Measurements from ENCODE around the gene ARL2BP.

Gene ARL2BP

GRCh38 chr16:57279780-57280638 is 35.0 kb downstream of the ARL2BP start:
- no peak for DNase-seq (ENCODE audit: extremely low spot score)
- ChIA-PET CTCF (interaction anchor here (0.8 to 2.0 kb wide), 7 partner anchors 9 to 138 kb away, joined by 3 to 7 read pairs (median 5); no protein-coding TSS in a partner anchor), POLR2A (interaction anchor here (0.7 kb wide), 1 partner anchor 17 kb away, joined by 4 read pairs; no protein-coding TSS in a partner anchor)
- TF ChIP-seq, protein P1, sequence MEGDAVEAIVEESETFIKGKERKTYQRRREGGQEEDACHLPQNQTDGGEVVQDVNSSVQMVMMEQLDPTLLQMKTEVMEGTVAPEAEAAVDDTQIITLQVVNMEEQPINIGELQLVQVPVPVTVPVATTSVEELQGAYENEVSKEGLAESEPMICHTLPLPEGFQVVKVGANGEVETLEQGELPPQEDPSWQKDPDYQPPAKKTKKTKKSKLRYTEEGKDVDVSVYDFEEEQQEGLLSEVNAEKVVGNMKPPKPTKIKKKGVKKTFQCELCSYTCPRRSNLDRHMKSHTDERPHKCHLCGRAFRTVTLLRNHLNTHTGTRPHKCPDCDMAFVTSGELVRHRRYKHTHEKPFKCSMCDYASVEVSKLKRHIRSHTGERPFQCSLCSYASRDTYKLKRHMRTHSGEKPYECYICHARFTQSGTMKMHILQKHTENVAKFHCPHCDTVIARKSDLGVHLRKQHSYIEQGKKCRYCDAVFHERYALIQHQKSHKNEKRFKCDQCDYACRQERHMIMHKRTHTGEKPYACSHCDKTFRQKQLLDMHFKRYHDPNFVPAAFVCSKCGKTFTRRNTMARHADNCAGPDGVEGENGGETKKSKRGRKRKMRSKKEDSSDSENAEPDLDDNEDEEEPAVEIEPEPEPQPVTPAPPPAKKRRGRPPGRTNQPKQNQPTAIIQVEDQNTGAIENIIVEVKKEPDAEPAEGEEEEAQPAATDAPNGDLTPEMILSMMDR (IDR thresholded peaks at IDR 0.05; ENCODE audit: control extremely low read depth, extremely low read depth, low read depth, missing control alignments) = no peak

- CTCF ChIA-PET = interaction anchor here (0.9 to 2.0 kb wide), 3 partner anchors 20 to 137 kb away, joined by 3 to 7 read pairs (median 4); no protein-coding TSS in a partner anchor
- POLR2A ChIA-PET = no interaction called here
- no peak for DNase-seq (ENCODE audit: extremely low spot score)
- TF ChIP-seq, protein P1 (IDR thresholded peaks at IDR 0.05; ENCODE audit: control extremely low read depth, extremely low read depth, low read depth, missing control alignments) = no peak
Observed at GRCh38 chr16:57281791-57282190, 36.7 kb downstream of the ARL2BP start.

GRCh38 chr16:57282510-57283213 is 37.6 kb downstream of the ARL2BP start:
- DNase-seq (ENCODE audit: extremely low spot score) = no peak
- ChIA-PET POLR2A (no interaction called here), CTCF (interaction anchor here (0.9 to 1.6 kb wide), 3 partner anchors 19 to 134 kb away, joined by 3 to 5 read pairs (median 3); no protein-coding TSS in a partner anchor)
- TF ChIP-seq, protein P1 (IDR thresholded peaks at IDR 0.05; ENCODE audit: control extremely low read depth, extremely low read depth, low read depth, missing control alignments) = no peak

DNA sequence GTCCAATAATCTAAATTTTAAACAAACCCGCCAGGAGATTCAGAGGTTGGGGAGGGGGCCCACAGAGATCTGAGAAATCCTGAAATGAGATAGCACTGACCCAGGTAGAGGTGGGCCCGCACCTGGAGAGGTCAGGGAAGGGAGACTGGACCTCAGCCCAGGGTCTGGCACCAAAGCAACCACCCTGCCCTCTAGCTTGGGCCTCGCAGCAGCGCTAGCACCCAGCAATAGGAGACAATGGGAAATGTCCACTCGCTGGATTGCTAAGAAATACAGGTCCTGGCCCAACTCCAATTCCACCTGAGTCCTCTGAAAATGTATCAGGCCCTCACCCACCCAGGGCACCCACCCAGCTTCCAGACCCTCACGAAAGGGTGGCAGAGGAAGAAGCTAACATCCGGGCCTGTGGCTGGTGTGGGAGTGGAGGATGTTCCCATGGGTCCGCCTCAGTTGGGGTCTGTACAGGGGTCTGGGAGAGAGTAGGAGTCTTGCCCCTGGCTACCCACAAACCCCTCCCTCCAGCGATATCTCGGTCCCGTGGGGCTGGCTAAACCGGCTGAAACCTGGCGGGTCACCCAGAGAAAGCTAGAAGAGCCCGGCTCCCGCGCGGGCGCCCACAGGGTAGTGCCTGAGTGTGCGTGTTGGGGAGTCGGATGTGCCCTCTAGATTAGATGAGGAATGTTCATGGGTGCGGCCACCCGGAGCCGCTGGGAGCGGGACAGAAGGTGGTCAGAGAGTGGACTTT is 38.3 kb downstream of the ARL2BP start:
- POLR2A ChIA-PET = no interaction called here
- DNase-seq (ENCODE audit: extremely low spot score) = no peak
- CTCF ChIA-PET = interaction anchor here (1.2 to 1.6 kb wide), 2 partner anchors 18 to 20 kb away, joined by 3 to 5 read pairs; no protein-coding TSS in a partner anchor
- TF ChIP-seq, protein P1 (IDR thresholded peaks at IDR 0.05; ENCODE audit: control extremely low read depth, extremely low read depth, low read depth, missing control alignments) = no peak

GRCh38 chr16:57283959-57284208 is 38.8 kb downstream of the ARL2BP start:
- TF ChIP-seq, protein P1 (IDR thresholded peaks at IDR 0.05; ENCODE audit: control extremely low read depth, extremely low read depth, low read depth, missing control alignments) = no peak
- CTCF ChIA-PET = interaction anchor here (1.2 to 1.6 kb wide), 2 partner anchors 18 to 21 kb away, joined by 3 to 5 read pairs; no protein-coding TSS in a partner anchor
- POLR2A ChIA-PET = no interaction called here
- no peak for DNase-seq (ENCODE audit: extremely low spot score)

All from GM10248 (cell line).